ENCODE data around the gene IFNB1.

DNA sequence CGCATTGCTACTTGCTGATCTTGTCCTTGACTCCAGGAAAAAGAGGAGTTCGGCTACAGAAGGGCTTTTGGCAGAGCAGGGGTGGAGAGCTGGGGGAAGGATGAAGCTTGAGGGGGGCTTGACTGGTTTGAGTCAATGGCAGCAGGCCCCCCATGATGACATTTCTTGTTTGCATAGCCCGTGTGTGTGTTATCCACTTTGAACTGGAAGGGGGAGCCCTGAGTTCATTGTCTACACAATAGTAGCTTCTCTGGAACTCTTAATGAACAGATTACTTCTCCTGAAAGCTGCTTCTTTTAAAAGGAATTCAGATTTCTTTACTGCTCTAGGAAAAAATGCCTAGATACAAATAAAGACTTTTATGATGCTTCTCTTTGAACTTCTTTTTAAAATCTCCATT lies 2.3 kb downstream of the IFNB1 start:
- TF ChIP-seq, protein P1, sequence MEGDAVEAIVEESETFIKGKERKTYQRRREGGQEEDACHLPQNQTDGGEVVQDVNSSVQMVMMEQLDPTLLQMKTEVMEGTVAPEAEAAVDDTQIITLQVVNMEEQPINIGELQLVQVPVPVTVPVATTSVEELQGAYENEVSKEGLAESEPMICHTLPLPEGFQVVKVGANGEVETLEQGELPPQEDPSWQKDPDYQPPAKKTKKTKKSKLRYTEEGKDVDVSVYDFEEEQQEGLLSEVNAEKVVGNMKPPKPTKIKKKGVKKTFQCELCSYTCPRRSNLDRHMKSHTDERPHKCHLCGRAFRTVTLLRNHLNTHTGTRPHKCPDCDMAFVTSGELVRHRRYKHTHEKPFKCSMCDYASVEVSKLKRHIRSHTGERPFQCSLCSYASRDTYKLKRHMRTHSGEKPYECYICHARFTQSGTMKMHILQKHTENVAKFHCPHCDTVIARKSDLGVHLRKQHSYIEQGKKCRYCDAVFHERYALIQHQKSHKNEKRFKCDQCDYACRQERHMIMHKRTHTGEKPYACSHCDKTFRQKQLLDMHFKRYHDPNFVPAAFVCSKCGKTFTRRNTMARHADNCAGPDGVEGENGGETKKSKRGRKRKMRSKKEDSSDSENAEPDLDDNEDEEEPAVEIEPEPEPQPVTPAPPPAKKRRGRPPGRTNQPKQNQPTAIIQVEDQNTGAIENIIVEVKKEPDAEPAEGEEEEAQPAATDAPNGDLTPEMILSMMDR (IDR thresholded peaks at IDR 0.05 in 8 of 11, conservative IDR thresholded peaks at IDR 0.05 in 3 of 11): no peak
- TF ChIP-seq POLR2A (IDR thresholded peaks at IDR 0.05): no peak

Measured in spleen (tissue), 7 donors.